ENCODE measurements around the gene LAMB3. TPM values are rescaled to one million over a fixed set of nuclear protein-coding genes. Genes with fewer than 3 reads are reported as not detected.

LAMB3 gene
- polyA plus RNA-seq, 1 of the 3 experiments (the other 2 are of a cell fraction): 18.0 TPM

- Histone ChIP-seq H3K9ac (no peak overlapping the region), H3K27ac (ENCODE audit: low read depth in 2 of 2, low read length in 1 of 2) (no peak overlapping the region), H3K4me3 (ENCODE audit: low read depth in 2 of 2, low read length in 1 of 2) (no peak overlapping the region), H3K36me3 (replicated peaks in 1 of 2; ENCODE audit: control insufficient read depth in 1 of 2, insufficient read depth in 2 of 2, low read length in 1 of 2) (no peaks in the 10 kb centered on the region), H2AFZ (ENCODE audit: low read depth) (no peak overlapping the region), H3K27me3 (ENCODE audit: insufficient read depth) (no peaks in the 10 kb centered on the region), H3K4me2 (no peak overlapping the region), H3K9me3 (no peaks in the 10 kb centered on the region), H3F3A (replicated peaks; ENCODE audit: insufficient read depth) (no peaks in the 10 kb centered on the region), H3K79me2 (ENCODE audit: insufficient read depth) (no peaks in the 10 kb centered on the region), H3K9me2 (no peaks in the 10 kb centered on the region), H4K20me1 (ENCODE audit: insufficient read depth) (no peaks in the 10 kb centered on the region), H3K4me1 (ENCODE audit: control insufficient read depth in 1 of 2, insufficient read depth in 2 of 2, low read depth in 1 of 2, low read length in 1 of 2) (no peaks in the 10 kb centered on the region)
- ChIA-PET CTCF (interaction anchor here (1.1 kb wide), 1 partner anchor 38 kb away, joined by 4 read pairs; no protein-coding TSS in a partner anchor), POLR2A (no interaction called here)
- WGBS (ENCODE audit: low lambda C conversion rate): 65% methylated on average over 1 of the region's 1 CpG
- TF ChIP-seq, protein P1, sequence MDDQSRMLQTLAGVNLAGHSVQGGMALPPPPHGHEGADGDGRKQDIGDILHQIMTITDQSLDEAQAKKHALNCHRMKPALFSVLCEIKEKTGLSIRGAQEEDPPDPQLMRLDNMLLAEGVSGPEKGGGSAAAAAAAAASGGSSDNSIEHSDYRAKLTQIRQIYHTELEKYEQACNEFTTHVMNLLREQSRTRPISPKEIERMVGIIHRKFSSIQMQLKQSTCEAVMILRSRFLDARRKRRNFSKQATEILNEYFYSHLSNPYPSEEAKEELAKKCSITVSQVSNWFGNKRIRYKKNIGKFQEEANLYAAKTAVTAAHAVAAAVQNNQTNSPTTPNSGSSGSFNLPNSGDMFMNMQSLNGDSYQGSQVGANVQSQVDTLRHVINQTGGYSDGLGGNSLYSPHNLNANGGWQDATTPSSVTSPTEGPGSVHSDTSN (IDR thresholded peaks at IDR 0.05): no peak
- TF ChIP-seq TCF12 (IDR thresholded peaks at IDR 0.05) (no peak), JUND (IDR thresholded peaks at IDR 0.05) (no peak), GATA2 (CRISPR knock-in tag; IDR thresholded peaks at IDR 0.05) (no peak), USF1 (IDR thresholded peaks at IDR 0.05; ENCODE audit: borderline replicate concordance, low read depth) (no peak), CTCF (IDR thresholded peaks at IDR 0.05) (no peak), ELF1 (IDR thresholded peaks at IDR 0.05) (no peak), POLR2AphosphoS5 (IDR thresholded peaks at IDR 0.05; ENCODE audit: low read depth, low read length) (no peak), USF2 (IDR thresholded peaks at IDR 0.05; ENCODE audit: borderline replicate concordance, low read depth, low read length) (no peak), GABPA (IDR thresholded peaks at IDR 0.05; ENCODE audit: low read depth) (no peak), REST (IDR thresholded peaks at IDR 0.05; ENCODE audit: low read depth, low read length) (no peak), RXRA (IDR thresholded peaks at IDR 0.05; ENCODE audit: borderline replicate concordance, low read depth) (no peak), SMC3 (IDR thresholded peaks at IDR 0.05; ENCODE audit: low read depth, low read length) (no peak), RCOR1 (IDR thresholded peaks at IDR 0.05; ENCODE audit: low read length) (no peak), RAD21 (IDR thresholded peaks at IDR 0.05; ENCODE audit: low read length) (no peak), TAF1 (IDR thresholded peaks at IDR 0.05; ENCODE audit: borderline replicate concordance, low read depth, low read length) (no peak), FOXM1 (IDR thresholded peaks at IDR 0.05; ENCODE audit: low read depth) (no peak)
- no peak for DNase-seq
Observed at GRCh38 chr1:209667103-209667502, 14.9 kb upstream of the LAMB3 start.
